ENCODE data around the gene OLFML2A.

GRCh38 chr9:124803911-124804310 lies 27.0 kb downstream of the OLFML2A start:
- TF ChIP-seq CTCF (IDR thresholded peaks at IDR 0.05; ENCODE audit: poor library complexity) (no peak), EZH2 (IDR thresholded peaks at IDR 0.05; ENCODE audit: borderline replicate concordance) (no peak), EZH2phosphoT487 (IDR thresholded peaks at IDR 0.05; ENCODE audit: low read depth, severe bottlenecking, unreplicated experiment) (no peak)

Measured in hepatocyte (in vitro differentiated cells).